HG03521 (cell line): ENCODE data around the gene GIMD1.
"Not testable (repeated sequence)": the region's sequence is repeated elsewhere in the genome, so short reads cannot be mapped to it uniquely, and the experiment has no call there.

Source experiments
- ATAC-seq: cut with Tn5 transposase; IDR thresholded peaks from one replicate; pipeline ENCODE4 v1.9.1; 2021; ENCODE audit warnings: mild to moderate bottlenecking, moderate library complexity; ENCODE audit not compliant: unreplicated experiment

Gene GIMD1

DNA sequence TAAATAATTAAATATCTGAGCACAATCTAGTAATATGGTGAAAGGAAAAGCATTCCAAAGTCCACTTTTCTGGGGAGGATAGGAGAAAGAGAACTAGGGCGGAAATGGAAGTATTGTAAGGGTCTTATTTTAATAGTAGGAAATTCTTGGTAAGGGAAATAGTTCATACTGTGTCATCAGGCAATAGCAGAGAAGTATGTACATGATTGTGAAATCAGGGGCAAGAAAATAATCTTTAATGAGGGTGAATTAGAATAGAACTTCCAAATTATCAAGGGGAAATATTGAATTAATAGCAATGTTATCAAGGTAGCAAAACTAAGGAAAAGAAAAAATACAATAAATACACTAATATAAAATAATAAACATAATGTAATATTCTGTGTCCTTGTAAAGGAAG lies 14.8 kb downstream of the GIMD1 start:
- no peak for ATAC-seq

DNA sequence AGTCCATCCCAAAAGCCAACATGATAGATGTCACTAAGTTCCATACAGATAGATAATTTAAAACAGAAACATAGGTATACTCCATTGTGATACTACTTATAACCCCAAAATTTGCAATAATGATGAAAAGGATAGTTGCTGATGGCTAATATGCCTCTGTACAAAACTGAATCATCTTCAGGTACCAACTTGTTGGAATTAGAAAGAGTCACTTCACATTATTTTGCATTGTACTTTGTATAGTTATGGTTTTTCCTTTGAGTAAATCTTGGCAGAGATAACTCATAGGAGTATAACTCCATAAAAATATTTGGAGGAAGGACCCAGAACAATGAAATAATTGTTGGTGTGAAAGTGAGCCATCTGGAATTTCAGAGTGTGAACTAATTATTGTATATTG lies 17.6 kb downstream of the GIMD1 start:
- no peak for ATAC-seq

DNA sequence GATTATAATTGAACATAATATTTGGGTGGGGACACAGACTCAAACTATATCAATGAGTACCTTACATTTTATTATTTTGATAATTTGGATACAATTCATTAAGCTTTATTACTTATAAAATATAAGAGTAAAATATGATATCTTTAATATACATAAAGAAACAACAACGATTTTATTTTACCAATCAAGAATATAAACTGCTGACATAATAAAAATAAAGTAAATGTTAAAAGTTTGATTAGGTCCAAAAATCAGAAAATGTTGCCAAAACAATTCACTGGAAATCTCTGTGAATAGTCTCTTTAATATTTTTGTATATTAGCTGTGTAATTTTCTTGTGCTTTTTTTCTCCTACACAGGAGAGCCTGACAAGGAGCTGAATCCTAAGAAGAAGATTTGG lies 21.4 kb downstream of the GIMD1 start:
- no peak for ATAC-seq

DNA sequence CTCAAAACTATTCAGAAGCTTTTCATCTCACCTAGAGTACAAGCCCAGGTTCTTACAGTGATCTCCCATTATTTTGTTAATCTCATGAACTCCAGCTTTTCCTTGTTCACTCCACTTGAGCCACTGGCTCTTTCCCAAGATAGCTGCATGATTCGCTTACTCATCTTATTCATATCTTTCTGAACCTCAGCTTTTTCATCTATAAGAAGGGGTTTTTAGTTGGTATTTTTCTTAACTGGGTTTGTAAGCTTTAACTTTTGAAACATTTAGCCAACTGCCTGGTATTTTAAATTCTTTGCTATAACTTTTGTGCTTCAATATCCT lies 24.0 kb downstream of the GIMD1 start:
- no peak for ATAC-seq

DNA sequence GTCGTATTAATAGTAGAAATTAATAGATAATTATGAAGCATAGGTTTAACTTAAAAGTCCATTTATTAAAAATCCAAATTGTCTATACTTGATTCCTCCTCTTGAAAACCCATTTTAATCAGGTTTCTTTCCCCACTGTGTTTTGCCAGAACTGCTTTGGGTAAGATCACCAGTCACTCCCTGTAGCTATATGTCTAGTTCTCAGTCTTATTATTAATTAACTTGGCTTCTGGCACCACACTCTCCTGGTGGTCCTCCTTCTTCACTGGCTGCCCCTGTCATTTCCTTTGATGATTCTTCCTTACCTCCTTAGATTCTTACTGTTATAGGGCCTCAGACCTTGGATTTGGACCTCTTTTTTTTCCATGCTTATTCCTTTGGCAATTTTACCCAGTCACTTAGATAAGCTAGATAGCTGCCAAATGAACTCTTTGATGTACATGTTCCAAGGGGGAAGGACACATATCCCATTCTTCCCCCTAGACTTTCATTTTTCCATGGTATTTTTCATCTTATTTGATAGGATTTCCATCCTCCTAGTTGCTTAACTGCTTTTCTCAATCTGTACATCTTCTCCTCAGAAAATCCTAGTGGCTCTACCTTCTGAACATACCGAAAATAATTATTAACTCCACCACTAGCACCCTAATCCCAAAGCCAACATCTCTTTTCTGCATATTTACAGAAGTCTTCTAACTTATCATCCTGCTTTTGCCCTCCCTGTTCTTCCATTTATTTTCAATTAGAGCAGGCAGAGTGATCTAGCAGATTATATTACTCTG lies 24.5 kb downstream of the GIMD1 start:
- ATAC-seq, result no peak

GRCh38 chr4:106340774-106341173 lies 27.8 kb downstream of the GIMD1 start:
- ATAC-seq, result no peak

DNA sequence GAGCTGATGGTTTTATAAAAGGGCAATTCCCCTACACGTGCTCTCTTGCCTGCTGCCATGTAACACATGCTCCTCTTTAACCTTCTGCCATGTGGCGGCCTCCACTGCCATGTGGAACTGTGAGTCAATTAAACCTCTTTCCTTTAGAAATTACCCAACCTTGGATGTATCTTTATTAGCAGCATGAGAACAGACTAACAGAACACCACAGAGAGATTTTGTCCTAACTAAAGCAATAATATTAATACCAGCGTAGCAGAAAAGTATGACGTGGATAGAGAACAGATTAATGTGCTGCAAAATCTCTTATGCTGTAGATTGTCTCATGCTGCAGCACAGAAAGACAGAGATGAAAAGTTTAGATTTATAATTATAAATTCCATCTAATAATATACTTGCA lies 29.1 kb downstream of the GIMD1 start:
- no peak for ATAC-seq

DNA sequence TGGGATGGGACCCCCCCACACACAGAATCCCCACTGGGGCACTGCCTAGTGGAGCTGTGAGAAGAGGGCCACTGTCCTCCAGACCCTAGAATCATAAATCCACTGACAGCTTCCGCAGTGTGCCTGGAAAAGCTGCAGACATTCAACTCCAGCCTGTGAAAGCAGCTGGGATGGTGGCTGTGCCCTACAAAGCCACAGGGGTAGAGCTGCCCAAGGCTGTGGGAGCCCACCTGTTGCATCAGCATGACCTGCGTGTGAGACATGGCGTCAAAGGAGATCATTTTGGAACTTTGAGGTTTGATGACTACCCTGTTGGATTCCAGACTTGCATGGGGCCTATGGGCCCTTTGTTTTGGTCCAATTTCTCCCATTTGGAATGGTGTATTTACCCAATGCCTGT lies 29.9 kb downstream of the GIMD1 start:
- no peak for ATAC-seq

DNA sequence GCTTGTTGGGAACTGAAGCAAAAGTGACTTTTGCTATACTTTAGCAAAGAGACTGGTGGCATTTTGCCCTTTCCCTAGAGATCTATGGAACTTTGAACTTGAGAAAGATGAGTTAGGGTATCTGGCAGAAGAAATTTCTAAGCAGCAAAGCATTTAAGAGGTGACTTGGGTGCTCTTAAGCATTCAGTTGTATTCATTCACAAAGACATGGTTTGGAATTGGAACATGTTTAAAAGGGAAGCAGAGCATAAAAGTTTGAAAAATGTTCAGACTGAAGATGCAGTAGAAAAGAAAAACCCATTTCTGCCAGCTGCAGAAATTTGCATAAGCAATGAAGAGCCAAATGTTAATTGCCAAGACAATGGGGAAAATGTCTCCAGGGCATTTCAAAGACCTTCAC lies 30.7 kb downstream of the GIMD1 start:
- ATAC-seq, result no peak

GRCh38 chr4:106336618-106337017 lies 32.0 kb downstream of the GIMD1 start:
- no peak for ATAC-seq

- ATAC-seq, result no peak
Observed at GRCh38 chr4:106334741-106335470, 33.7 kb downstream of the GIMD1 start.

- no peak for ATAC-seq
Observed at GRCh38 chr4:106333186-106333585, 35.4 kb downstream of the GIMD1 start.

GRCh38 chr4:106329041-106329618 lies 39.4 kb downstream of the GIMD1 start:
- ATAC-seq, result peak; percentile 88

GRCh38 chr4:106325800-106326199 lies 42.8 kb downstream of the GIMD1 start:
- no peak for ATAC-seq

DNA sequence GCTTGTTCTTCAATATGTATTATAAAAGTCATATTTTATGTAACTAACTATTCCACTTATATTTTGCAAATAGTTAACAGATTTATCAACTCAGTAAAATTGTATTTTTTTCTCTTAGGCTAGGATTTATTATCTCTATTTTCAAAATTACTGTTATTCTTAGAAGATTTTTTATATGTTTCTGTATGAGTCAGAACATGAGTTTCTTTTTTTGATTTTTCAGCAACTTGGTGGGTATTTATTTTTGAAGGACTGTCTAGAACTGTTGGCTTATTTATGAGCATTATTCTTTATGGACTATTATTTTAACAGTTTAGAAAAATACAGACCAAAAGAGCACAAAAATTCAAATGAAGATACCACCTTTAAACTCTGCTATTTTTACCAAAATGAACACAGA lies 45.5 kb downstream of the GIMD1 start:
- ATAC-seq, result no peak

DNA sequence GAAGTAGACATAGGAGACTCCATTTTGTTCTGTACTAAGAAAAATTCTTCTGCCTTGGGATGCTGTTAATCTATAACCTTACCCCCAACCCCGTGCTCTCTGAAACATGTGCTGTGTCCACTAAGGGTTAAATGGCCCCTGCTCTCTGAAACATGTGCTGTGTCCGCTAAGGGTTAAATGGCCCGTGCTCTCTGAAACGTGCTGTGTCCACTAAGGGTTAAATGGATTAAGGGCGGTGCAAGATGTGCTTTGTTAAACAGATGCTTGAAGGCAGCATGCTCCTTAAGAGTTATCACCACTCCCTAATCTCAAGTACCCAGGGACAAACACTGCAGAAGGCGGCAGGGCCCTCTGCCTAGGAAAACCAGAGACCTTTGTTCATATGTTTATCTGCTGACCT lies 46.8 kb downstream of the GIMD1 start:
- not testable (repeated sequence) for ATAC-seq

- ATAC-seq, result not testable (repeated sequence)
Observed at GRCh38 chr4:106321168-106321567, 47.4 kb downstream of the GIMD1 start.

DNA sequence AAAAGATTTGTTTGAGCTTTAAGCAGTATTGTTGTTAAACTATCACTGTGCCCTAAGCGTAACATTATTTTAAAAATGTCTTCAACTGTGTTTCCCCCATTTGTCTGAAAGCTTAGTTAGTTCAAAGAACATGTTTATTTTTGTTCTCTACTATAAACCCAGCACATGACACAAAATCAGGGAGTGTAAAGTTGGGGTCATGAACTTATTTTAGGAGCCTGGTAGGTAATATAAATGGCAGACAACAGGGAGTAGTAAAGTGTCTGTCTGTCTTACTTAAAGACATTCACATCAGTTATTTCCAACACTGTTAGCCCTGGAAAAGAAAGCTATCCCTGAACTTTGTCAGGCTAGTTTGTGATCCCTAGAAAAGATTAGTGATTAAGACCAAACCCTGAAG lies 48.3 kb downstream of the GIMD1 start:
- ATAC-seq, result no peak

GRCh38 chr4:106318511-106318910 lies 50.1 kb downstream of the GIMD1 start:
- no peak for ATAC-seq

DNA sequence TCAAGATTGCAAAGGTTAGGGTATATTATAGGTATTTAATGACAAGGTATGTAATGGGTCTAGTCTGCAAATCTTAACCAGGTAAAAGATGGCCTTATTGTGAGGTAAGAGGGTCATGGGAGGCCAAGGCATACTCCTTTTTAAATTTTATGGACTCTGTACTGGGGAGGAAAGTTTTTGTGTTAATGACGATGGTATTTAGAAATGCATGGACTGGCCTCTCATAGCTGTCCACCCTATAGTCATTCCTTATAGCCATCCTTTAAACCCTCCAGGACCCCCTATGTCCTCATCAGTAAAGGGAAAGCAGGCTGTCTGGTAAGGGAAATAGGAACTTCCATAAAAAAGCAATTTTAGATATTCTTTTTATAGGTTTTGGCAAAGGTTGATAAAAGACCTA lies 50.8 kb downstream of the GIMD1 start:
- no peak for ATAC-seq

DNA sequence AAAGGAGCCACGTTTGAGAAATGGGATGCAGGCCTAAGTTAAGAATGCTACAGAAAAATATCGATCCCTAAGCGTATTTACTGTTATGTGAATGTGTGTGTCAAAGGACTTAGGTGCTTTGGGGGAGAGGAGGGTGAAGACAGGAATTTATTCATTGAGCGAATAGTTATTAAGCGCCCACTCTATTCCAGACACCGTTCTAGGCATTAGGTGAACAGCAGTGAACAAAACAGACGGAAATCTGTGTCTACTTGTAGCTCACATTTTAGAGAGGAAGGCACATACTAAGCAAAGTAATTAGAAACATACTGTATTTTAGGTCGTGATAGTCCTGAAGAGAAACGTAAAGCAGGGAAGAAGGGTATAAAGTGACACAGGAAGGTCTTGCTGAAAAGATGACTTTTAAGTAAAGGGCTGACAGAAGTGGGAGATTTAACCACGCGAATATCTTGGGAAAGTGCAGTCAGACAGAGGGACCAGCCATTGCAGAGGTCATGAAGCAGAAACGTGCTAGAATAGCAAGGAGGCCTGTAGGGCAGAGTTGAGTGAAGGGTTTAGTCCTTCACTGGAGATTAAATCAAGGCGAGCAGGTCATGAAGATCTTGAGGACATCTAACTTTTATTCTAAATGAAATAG lies 51.7 kb downstream of the GIMD1 start:
- ATAC-seq, result no peak
